ENCODE results near the gene EIF4G3.

EIF4G3 gene

DNA sequence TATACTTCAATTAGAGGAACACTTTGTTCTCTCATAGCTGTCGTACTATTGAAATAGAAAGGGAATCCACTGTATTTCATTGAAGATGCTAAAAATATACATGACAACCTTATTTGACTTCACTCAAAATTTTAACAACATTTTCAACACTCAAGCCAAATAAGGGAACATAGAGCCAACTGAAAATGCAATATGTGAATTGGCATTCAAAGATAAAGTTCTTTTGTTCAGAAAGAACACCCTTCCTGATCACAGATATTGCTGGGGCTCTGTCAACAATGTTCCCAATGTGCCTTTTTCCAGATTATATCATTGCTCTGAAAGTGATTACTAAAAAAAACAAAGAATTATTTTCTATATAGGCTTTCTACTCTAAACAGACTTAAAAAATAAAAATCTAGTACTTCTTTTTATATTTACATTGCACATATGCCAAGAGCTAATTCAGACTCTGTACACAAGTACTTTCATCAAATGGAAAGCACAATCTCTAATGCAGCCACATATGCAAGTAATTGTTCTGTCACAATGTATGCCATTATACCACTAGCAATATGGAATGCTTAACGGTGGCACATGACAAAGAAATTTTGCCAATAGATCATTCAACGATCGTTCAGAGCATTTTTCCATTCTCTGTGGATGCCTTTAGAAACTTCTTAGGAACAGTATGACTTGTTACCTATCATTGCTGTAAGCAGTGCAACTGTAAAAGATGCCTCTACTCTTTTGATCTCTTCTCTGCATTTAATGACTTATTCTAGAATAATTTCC, 171.0 kb downstream of the EIF4G3 start:
- DNase-seq, result no peak
- intact Hi-C loops (cut with DNase I), result no loop called here

DNA sequence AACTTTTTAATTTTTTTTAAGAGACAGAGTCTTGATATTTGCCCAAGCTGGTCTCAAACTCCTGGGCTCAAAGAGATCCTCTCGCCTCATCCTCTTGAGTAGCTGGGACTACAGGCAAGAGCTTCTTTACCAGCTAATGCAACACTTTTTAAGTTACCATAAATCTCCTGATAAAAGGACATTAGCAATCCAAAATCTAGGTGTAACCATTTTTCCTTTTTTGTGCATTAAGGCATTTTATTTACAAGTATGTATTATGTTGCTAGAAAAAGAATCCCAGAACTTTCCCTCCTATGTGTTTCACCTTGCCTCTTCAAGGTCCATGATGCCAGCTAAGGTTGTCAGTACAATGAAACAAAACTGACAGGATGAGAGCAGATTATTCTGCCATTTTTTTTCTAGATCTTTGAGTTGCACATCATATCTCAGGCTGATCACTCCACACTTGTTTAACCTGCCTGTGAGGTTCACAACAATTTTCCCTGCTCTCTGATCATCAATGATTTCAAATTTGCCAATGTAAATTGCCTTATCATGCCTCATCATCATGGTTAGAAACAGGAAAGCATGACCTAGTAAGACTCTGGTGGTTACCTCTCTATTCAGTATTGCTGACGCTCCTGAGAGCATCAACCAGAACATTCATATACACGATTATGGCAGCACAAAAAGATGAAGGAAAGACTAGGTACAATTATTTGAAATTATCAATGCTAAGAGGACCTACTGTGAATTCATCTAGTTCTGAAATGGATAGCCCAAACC, 173.2 kb downstream of the EIF4G3 start:
- no peak for DNase-seq
- intact Hi-C loops (cut with DNase I), result no loop called here

GRCh38 chr1:21001042-21001441, 175.7 kb downstream of the EIF4G3 start:
- no peak for DNase-seq

DNA sequence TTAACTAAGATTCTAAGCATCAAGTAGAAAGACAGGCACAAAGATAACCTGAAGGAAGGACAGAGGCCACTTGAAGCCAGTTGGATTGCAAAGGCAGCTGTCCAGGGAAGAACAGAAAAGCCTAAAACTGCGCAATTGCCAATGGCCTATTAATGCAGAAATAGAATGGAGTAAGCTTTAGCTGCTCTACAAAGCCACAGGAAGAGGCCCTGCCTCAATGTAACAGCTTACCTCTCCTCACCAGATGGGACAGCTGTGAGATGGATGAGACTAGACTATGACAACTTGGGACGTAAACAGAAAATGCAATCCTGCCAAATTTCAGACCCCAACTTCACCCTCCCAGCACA, 176.5 kb downstream of the EIF4G3 start:
- no peak for DNase-seq
- intact Hi-C loops (cut with DNase I), result no loop called here

More at GRCh38 chr1:21001042-21001441, 175.7 kb downstream of the EIF4G3 start:
- intact Hi-C loops (cut with DNase I), result no loop called here

DNA sequence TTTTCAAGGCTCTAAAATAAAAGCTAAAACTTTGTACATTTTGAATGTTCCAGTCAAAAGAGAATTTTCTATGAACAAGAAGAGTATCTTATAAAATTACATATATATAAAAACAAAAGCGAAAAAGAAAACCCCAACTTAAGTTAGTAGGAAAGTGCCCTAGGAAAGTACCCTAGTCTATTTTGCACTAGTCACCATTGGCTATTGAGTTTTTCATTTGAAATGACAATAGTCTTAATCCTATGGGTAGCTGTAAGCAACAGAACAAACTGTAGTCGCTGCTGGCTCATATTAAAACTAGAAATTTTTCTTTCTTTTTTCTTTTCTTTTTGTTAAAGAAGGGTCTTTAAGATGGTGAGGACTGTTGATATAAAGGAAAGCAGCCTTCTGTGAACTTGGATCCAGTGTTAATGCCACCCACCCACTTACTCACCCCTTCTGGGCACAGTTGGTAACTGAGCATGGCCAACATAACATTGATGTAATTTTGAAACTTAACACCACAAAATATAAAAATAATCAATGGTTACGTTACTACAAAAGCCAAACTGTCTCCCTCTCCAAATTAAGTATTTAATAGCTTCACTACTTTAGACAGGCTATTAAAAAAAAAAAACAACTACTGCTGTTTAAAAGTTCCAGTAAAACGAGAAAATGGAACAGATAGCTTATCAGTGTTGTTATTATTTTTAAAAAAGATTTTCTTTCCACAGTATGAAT, 177.0 kb downstream of the EIF4G3 start:
- no peak for DNase-seq
- intact Hi-C loops (cut with DNase I), result no loop called here

DNA sequence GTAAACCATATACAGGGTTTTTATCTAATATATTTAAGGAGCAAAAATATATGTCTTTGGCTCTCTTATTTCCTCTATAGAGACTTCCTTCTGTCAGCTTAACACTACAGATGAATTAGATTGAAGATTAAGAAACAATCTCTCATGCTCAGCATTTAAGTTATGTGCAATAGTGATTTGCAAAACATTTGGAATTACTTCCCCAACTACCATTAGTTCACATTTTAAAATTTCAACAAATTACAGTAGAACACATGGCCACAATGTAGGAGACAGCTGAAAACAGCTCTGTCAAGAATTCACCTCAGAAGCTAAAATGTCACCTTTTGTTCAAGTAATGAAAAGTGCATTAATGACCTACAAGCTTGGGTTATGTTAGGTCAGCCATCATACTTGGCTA, 177.9 kb downstream of the EIF4G3 start:
- DNase-seq, result no peak
- intact Hi-C loops (cut with DNase I), result no loop called here

GRCh38 chr1:20997602-20998224, 179.0 kb downstream of the EIF4G3 start:
- intact Hi-C loops (cut with DNase I), result no loop called here
- no peak for DNase-seq

DNA sequence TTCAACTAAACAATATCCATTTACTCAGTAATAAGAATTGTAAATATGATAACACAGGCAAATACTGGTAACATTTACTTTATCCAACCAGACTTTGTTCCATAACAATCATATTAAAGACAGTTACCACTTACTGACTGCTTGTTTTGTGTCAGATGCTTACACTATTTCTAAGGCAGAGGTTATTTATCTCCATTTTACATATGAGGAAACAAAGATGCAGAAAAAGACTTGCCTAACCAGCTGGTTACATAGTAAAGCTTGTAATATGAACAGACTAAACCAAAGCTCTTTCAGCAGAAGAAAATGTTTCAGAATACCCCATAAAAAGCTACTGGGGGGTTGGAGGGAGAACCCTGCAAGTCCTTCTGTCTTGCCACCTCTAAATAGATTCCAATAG, 180.1 kb downstream of the EIF4G3 start:
- intact Hi-C loops (cut with DNase I), result no loop called here
- DNase-seq, result no peak

- intact Hi-C loops (cut with DNase I), result no loop called here
Observed at GRCh38 chr1:20993716-20994575, 182.8 kb downstream of the EIF4G3 start.

DNA sequence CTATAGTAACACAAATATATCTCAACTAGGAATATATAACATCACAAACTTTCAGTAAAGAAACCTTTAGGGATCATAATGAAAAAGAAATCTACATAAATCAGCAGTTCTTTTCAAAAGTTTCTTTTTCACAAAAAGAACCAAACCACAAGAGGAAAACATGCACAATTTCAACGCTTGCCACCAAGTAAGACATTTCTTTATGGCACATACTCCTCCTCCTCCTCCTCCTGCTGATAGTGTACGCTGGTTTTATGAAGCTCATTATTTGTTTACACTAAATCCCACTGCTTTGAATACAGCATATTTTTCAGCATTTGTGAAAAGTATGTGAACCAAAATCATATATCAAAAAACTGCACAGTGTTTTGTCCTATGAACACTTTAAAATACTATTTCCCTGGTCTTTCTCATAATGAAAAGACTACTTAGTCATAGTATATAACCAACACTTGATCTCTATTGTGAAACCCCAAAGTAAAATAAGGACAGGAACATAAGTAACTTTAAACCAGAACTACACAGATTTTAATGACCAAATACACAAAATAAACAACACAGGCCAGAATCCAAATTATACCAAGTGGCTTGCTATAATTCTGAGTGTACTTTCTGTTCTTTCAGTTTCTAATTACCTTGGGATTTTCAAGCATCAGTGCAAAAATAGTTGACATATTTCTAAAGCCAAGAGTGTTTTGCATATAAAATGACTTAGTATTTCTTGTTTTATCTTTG, 184.2 kb downstream of the EIF4G3 start:
- no peak for DNase-seq
- intact Hi-C loops (cut with DNase I), result no loop called here

More at GRCh38 chr1:20993716-20994575, 182.8 kb downstream of the EIF4G3 start:
- DNase-seq, result no peak

DNA sequence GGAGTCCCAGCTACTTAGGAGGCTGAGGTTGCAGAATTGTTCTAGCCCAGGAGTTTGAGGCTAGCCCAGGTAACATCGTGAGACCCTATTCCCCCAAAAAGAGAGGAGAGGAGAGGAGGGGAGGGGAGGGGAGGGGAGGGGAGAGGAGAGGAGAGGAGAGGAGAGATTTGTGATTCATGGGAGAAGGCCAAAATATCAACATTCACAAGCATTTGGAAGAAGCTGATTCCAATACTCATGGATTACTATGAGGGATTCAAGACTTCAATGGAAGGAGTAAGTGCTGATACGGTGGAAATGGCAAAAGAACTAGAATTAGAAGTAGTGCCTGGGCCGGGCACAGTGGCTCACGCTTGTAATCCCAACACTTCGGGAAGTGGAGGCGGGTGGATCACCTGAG, 187.8 kb downstream of the EIF4G3 start:
- no peak for DNase-seq
- intact Hi-C loops (cut with DNase I), result loop anchor here (10.0 kb wide), 1 partner anchor 294 kb away; no protein-coding TSS in a partner anchor

- no peak for DNase-seq
- intact Hi-C loops (cut with DNase I), result loop anchor here (10.0 kb wide), 1 partner anchor 293 kb away; no protein-coding TSS in a partner anchor
Observed at GRCh38 chr1:20987831-20988825, 188.6 kb downstream of the EIF4G3 start.

GRCh38 chr1:20983297-20983889, 193.3 kb downstream of the EIF4G3 start:
- DNase-seq, result no peak
- intact Hi-C loops (cut with DNase I), result loop anchor here (2.0 to 10.0 kb wide), 2 partner anchors 211 to 289 kb away; no protein-coding TSS in a partner anchor

DNA sequence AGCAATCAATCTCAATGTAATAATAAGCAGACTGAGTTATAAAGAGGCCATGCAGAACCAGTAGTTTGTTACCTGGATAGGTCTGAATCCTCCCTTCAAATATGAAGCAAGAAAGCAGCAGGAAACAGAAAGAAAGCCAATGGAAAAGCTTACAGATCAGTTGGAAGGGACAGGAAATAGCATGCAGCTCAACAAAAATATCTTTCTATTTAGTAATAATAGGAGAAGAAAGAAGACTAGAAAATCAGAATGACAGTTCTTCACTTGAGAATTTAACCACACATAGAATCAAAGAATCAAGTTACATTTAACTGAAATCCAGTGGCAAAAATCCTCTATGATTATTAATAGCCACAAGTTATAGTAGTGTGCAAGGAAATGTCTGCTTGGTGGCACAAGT, 194.4 kb downstream of the EIF4G3 start:
- DNase-seq, result no peak
- intact Hi-C loops (cut with DNase I), result loop anchor here (2.0 to 10.0 kb wide), 2 partner anchors 212 to 288 kb away; no protein-coding TSS in a partner anchor

DNA sequence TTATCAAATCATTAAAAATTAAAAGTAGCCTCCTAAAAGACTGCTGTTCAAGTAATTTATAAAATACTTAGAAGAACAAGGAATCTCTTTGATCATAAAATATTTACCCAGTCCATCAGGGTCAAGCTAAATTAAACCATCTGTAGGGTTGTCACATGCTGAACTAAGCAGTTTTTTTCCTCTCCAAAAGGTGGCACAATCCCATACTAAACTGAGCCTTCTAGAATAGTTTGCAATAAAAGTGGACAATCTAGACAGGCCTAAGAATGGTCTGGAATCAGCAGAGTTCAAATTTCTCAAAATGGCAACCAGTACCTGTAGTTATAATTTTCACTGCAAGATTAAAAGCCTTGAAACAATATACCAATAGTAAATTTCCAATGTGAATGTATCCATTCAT, 194.8 kb downstream of the EIF4G3 start:
- no peak for DNase-seq
- intact Hi-C loops (cut with DNase I), result loop anchor here (2.0 to 10.0 kb wide), 2 partner anchors 213 to 287 kb away; no protein-coding TSS in a partner anchor

- intact Hi-C loops (cut with DNase I), result loop anchor here (10.0 kb wide), 1 partner anchor 285 kb away; no protein-coding TSS in a partner anchor
- DNase-seq, result no peak
Observed at GRCh38 chr1:20980051-20980450, 196.6 kb downstream of the EIF4G3 start.

DNA sequence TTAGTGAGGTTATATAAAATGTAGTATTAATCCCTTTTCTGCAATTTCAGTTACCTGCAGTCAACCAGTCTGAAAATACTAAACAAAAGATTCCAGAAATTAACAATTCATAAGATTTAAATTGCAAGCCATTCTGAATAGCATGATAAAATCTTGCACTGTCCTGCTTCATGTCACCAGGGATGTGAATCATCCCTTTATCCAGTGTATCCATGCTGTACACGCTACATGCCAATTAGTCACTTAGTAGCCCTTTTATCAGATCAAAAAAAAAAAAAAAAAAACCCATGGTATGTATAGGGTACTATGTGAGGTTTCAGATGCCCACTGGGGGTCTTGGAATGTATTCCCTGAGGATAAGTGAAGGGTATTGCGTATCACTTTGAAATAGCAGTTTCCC, 198.3 kb downstream of the EIF4G3 start:
- intact Hi-C loops (cut with DNase I), result no loop called here
- no peak for DNase-seq

Measured in posterior cingulate gyrus (tissue), 11 donors.